ENCODE results near the gene HTATSF1. TPM values are rescaled to one million over a fixed set of nuclear protein-coding genes. Genes with fewer than 3 reads are reported as not detected.

The HTATSF1 gene
- total RNA-seq, 4 donors from 2014 or later, result 34.0 to 44.8 (median 40.7) TPM

DNA sequence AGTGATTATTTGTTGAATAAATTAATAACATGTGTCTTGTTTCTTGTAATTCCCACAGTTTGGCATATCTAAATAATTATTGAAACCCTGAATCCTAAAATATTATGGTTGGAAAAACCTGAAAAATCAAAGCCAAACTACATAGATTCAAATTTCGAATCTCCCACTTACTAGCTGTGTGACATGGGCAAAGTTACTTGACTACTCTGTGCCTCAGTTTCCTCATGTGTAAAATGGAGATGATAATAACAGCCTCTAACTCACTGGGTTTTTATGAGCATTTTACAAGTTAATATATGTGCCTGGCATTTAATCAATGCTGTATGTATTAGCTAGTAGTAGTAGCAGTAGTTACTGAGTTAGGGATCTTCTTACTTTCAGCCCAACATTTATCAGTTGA, 44.3 kb upstream of the HTATSF1 start:
- Histone ChIP-seq H3K27ac (no peak overlapping the region), H3K4me3 (no peak overlapping the region), H3K36me3 (no peaks in the 10 kb centered on the region), H3K27me3 (no peaks in the 10 kb centered on the region), H3K9me3 (no peaks in the 10 kb centered on the region), H3K4me1 (no peaks in the 10 kb centered on the region)
- WGBS, 2 donors (ENCODE audit: low coverage in 1 of 2), result 55% methylated on average over 1 of the region's 1 CpG; no CpG with 5 or more reads in 1 of the 2 donors
- DNase-seq, result no peak
- TF ChIP-seq POLR2A (IDR thresholded peaks at IDR 0.05) (no peak), EP300 (IDR thresholded peaks at IDR 0.05; ENCODE audit: low read depth) (no peak), POLR2AphosphoS5 (IDR thresholded peaks at IDR 0.05) (no peak)
- TF ChIP-seq, protein P1, sequence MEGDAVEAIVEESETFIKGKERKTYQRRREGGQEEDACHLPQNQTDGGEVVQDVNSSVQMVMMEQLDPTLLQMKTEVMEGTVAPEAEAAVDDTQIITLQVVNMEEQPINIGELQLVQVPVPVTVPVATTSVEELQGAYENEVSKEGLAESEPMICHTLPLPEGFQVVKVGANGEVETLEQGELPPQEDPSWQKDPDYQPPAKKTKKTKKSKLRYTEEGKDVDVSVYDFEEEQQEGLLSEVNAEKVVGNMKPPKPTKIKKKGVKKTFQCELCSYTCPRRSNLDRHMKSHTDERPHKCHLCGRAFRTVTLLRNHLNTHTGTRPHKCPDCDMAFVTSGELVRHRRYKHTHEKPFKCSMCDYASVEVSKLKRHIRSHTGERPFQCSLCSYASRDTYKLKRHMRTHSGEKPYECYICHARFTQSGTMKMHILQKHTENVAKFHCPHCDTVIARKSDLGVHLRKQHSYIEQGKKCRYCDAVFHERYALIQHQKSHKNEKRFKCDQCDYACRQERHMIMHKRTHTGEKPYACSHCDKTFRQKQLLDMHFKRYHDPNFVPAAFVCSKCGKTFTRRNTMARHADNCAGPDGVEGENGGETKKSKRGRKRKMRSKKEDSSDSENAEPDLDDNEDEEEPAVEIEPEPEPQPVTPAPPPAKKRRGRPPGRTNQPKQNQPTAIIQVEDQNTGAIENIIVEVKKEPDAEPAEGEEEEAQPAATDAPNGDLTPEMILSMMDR (IDR thresholded peaks at IDR 0.05), result no peak
- in situ Hi-C loops (cut with MboI; ENCODE audit: low pct_ligation_motif_present in 1 of 4, low pct_unique_long_range_greater_than_20kb in 1 of 4, low sequenced_read_pairs in 3 of 4), result no loop called here
- intact Hi-C loops (cut with DNase I; ENCODE audit: low total_unique reads), result no loop called here

DNA sequence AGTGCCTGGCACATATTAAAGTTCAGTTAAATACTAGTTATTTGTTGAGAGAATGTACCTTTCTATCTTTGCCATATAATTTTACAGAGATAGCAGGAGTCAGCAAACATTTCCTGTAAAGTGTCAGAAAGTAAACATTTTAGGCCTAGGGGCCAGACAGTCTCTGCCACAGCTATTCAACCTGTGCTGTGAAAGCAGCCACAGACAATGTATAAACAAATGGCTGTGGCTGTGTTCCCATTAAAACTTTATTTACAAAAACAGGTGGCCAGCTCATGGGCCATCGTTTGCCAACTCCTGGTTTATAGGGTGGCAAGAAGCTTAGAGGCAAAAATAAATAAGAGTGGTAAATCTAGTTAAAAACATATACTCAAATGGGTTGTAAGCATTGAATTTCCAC, 43.6 kb upstream of the HTATSF1 start:
- H3K4me3 ChIP-seq, result no peak overlapping the region
- no peak overlapping the region for H3K27ac ChIP-seq
- TF ChIP-seq, protein P1 (IDR thresholded peaks at IDR 0.05), result no peak
- TF ChIP-seq POLR2AphosphoS5 (IDR thresholded peaks at IDR 0.05) (no peak), POLR2A (IDR thresholded peaks at IDR 0.05) (no peak), EP300 (IDR thresholded peaks at IDR 0.05; ENCODE audit: low read depth) (no peak)
- no peaks in the 10 kb centered on the region for H3K9me3 ChIP-seq
- no peak for DNase-seq
- H3K4me1 ChIP-seq, result no peaks in the 10 kb centered on the region
- no peaks in the 10 kb centered on the region for H3K27me3 ChIP-seq
- no peaks in the 10 kb centered on the region for H3K36me3 ChIP-seq
- in situ Hi-C loops (cut with MboI; ENCODE audit: low pct_ligation_motif_present in 1 of 4, low pct_unique_long_range_greater_than_20kb in 1 of 4, low sequenced_read_pairs in 3 of 4), result no loop called here
- 19% methylated on average over 1 of the region's 1 CpG; no CpG with 5 or more reads in 1 of the 2 donors for WGBS, 2 donors (ENCODE audit: low coverage in 1 of 2)
- intact Hi-C loops (cut with DNase I; ENCODE audit: low total_unique reads), result no loop called here

DNA sequence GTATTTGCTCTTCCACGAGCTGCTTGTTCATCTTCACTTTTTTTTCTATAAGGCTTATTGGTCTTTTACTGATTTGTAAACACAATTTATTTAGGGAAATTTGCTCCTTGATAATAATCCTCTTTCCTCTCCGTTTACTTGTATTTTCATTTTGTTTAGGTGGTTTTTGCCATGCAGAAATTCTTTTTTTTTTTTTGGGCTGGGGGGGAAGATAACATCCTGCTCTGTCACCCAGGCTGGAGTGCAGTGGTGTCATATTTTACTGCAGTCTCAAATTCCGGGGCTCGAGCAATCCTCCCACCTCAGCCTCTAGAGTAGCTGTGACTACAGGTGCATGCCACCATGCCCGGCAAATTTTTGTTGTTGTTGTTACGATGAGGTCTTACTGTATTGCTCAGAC, 41.3 kb upstream of the HTATSF1 start:
- TF ChIP-seq POLR2AphosphoS5 (IDR thresholded peaks at IDR 0.05), result no peak
- no peak for TF ChIP-seq POLR2A (IDR thresholded peaks at IDR 0.05)
- TF ChIP-seq EP300 (IDR thresholded peaks at IDR 0.05; ENCODE audit: low read depth), result no peak
- no peak overlapping the region for H3K4me3 ChIP-seq
- in situ Hi-C loops (cut with MboI; ENCODE audit: low pct_ligation_motif_present in 1 of 4, low pct_unique_long_range_greater_than_20kb in 1 of 4, low sequenced_read_pairs in 3 of 4), result no loop called here
- no peak overlapping the region for H3K27ac ChIP-seq
- H3K9me3 ChIP-seq, result no peaks in the 10 kb centered on the region
- H3K4me1 ChIP-seq, result no peaks in the 10 kb centered on the region
- no peaks in the 10 kb centered on the region for H3K36me3 ChIP-seq
- 66% methylated on average over 6 of the region's 6 CpGs; no CpG with 5 or more reads in 1 of the 2 donors for WGBS, 2 donors (ENCODE audit: low coverage in 1 of 2)
- intact Hi-C loops (cut with DNase I; ENCODE audit: low total_unique reads), result no loop called here
- DNase-seq, result no peak
- no peaks in the 10 kb centered on the region for H3K27me3 ChIP-seq

DNA sequence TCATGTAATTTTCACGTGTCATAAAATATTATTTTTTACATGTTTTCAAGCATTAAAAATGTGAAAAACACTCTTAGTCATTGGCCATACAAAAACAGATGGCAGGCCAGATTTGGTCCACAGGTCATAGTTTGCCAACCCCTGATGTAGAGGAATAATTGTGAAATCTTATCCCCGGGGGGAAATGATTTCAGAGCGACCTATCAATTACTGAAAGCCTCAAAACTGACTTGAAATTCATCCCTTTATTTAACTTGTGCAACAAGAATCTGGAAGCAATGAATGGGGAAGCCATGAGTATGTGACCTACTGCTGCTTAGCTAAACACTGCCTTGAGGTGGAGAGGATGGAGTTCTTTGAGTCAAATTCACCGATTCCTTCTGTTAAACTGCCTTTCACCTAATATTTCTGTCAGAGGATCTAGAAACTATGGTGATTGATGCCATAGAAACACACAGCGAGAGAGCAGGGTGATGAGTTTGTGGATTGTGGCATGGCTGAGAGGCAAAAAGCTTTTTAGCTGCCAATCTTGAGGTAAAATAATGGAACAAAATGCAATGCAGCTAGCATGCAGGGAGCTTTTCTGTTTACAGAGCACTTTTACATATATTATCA, 40.0 kb upstream of the HTATSF1 start:
- no peaks in the 10 kb centered on the region for H3K36me3 ChIP-seq
- in situ Hi-C loops (cut with MboI; ENCODE audit: low pct_ligation_motif_present in 1 of 4, low pct_unique_long_range_greater_than_20kb in 1 of 4, low sequenced_read_pairs in 3 of 4) (no loop called here), intact Hi-C loops (cut with DNase I; ENCODE audit: low total_unique reads) (no loop called here)
- H3K4me3 ChIP-seq, result no peak overlapping the region
- no peak overlapping the region for H3K27ac ChIP-seq
- H3K9me3 ChIP-seq, result no peaks in the 10 kb centered on the region
- 46 to 67% methylated on average over 1 to 5 of the region's 5 CpGs for WGBS, 2 donors (ENCODE audit: low coverage in 1 of 2)
- no peaks in the 10 kb centered on the region for H3K27me3 ChIP-seq
- TF ChIP-seq POLR2A (IDR thresholded peaks at IDR 0.05) (no peak), POLR2AphosphoS5 (IDR thresholded peaks at IDR 0.05) (no peak), EP300 (IDR thresholded peaks at IDR 0.05; ENCODE audit: low read depth) (no peak)
- TF ChIP-seq, protein P1 (IDR thresholded peaks at IDR 0.05), result no peak
- DNase-seq, result no peak
- H3K4me1 ChIP-seq, result no peaks in the 10 kb centered on the region

DNA sequence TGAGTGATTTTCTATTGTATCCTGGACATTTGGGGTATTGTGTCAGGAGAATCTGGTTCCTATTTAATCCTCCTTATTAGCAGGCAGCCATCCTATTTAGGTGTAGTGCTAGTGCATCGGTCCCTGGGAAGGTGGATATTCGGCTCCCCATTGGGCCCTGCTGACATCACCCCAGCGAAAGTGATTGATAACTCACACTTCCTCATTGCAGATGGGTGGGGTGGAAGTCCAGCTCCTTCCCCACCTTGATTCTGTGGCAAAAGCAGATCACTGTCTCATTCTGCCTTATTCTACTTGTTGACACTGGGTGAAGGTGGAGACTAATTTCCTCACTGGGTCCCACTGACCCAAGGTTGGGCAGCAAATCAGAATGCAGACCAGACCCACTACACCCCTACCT, 32.8 kb upstream of the HTATSF1 start:
- in situ Hi-C loops (cut with MboI; ENCODE audit: low pct_ligation_motif_present in 1 of 4, low pct_unique_long_range_greater_than_20kb in 1 of 4, low sequenced_read_pairs in 3 of 4) (no loop called here), intact Hi-C loops (cut with DNase I; ENCODE audit: low total_unique reads) (no loop called here)
- Histone ChIP-seq H3K9me3 (no peaks in the 10 kb centered on the region), H3K27me3 (no peaks in the 10 kb centered on the region), H3K4me3 (no peak overlapping the region), H3K4me1 (no peaks in the 10 kb centered on the region), H3K27ac (no peak overlapping the region), H3K36me3 (no peaks in the 10 kb centered on the region)
- 80% methylated on average over 3 of the region's 3 CpGs; no CpG with 5 or more reads in 1 of the 2 donors for WGBS, 2 donors (ENCODE audit: low coverage in 1 of 2)
- DNase-seq, result no peak
- no peak for TF ChIP-seq POLR2AphosphoS5 (IDR thresholded peaks at IDR 0.05)
- TF ChIP-seq EP300 (IDR thresholded peaks at IDR 0.05; ENCODE audit: low read depth), result no peak
- TF ChIP-seq, protein P1 (IDR thresholded peaks at IDR 0.05), result no peak
- TF ChIP-seq POLR2A (IDR thresholded peaks at IDR 0.05), result no peak
